H1 (cell line): ENCODE data around the gene TGFA. TPM values are rescaled to one million over a fixed set of nuclear protein-coding genes. Genes with fewer than 3 reads are reported as not detected.

ENCODE experiments used
- CTCF ChIA-PET: fragments of 300-600 bp; sonication (Branson Sonifier 250); formaldehyde crosslinking; loops from one replicate; lab custom pipeline; 2021; ENCODE audit not compliant: partially characterized antibody; lab: Charles Lee
- POLR2A ChIA-PET: fragments of 300-600 bp; sonication (Branson Sonifier 250); formaldehyde crosslinking; loops from one replicate; lab custom pipeline; 2021; ENCODE audit warnings: inconsistent platforms; ENCODE audit not compliant: partially characterized antibody; lab: Charles Lee
- DNase-seq, 2 experiments: peaks; one replicate each; pipeline versions ENCODE4 v3.0.0 to v3.0.0-alpha.2; 2010 to 2022; ENCODE audit warnings: low spot score in 2 of 2, low read depth in 1 of 2, mixed read lengths in 1 of 2
- FAIRE-seq: peaks from 2 replicates; lab custom pipeline; 2011; peaks lifted over from hg19 to GRCh38; lab: Jason Lieb, UNC
- H2AFZ ChIP-seq: 2 replicates; pipeline ENCODE4 v1.8.1; 2012; ENCODE audit warnings: low read length, inconsistent platforms
- H2AK5ac ChIP-seq: 2 replicates; pipeline ENCODE4 v1.6.1; 2013; ENCODE audit warnings: low read depth, low read length
- H2BK120ac ChIP-seq: replicated peaks from 2 replicates; pipeline ENCODE3; 2013; ENCODE audit warnings: low read depth, low read length, inconsistent platforms
- H2BK12ac ChIP-seq: 2 replicates; pipeline ENCODE4 v1.6.1; 2013; ENCODE audit warnings: low read depth, low read length
- H2BK15ac ChIP-seq: 2 replicates; pipeline ENCODE4 v1.6.1; 2013; ENCODE audit warnings: low read length
- H2BK20ac ChIP-seq: 2 replicates; pipeline ENCODE4 v1.6.1; 2013; ENCODE audit warnings: low read length
- H2BK5ac ChIP-seq: 2 replicates; pipeline ENCODE4 v1.6.1; 2013; ENCODE audit warnings: low read depth, low read length
- H3K14ac ChIP-seq: 2 replicates; pipeline ENCODE4 v1.6.1; 2013; ENCODE audit warnings: inconsistent platforms; ENCODE audit not compliant: insufficient read length
- H3K18ac ChIP-seq: 2 replicates; pipeline ENCODE4 v1.6.1; 2013; ENCODE audit warnings: low read length; ENCODE audit errors: extremely low read depth
- H3K23ac ChIP-seq: 2 replicates; pipeline ENCODE4 v1.6.1; 2013; ENCODE audit warnings: inconsistent platforms; ENCODE audit not compliant: insufficient read length
- H3K23me2 ChIP-seq: 2 replicates; pipeline ENCODE4 v1.6.1; 2013; ENCODE audit warnings: low read depth, low read length
- H3K27ac ChIP-seq: 2 replicates; pipeline ENCODE4 v1.6.1; 2011; ENCODE audit warnings: low read depth, low read length, inconsistent platforms
- H3K27me3 ChIP-seq, 4 experiments: replicated peaks in 1 of 4; 1 replicate in 1 of 4; 2 replicates in 3 of 4; pipeline versions ENCODE4 v1.6.1 to v1.8.1; 2011 to 2013; ENCODE audit warnings: low read length in 3 of 4, mild to moderate bottlenecking in 3 of 4, inconsistent platforms in 2 of 4, mixed read lengths in 2 of 4, moderate library complexity in 1 of 4; ENCODE audit not compliant: control insufficient read depth in 3 of 4, insufficient read depth in 3 of 4; ENCODE audit errors: extremely low read depth in 1 of 4
- H3K36me3 ChIP-seq, 4 experiments: 2 replicates each; pipeline versions ENCODE4 v1.6.1 to v1.8.1; 2011 to 2013; ENCODE audit warnings: mild to moderate bottlenecking in 4 of 4, low read length in 3 of 4, moderate library complexity in 2 of 4, control low read depth in 1 of 4, inconsistent platforms in 1 of 4; ENCODE audit not compliant: insufficient read depth in 4 of 4, control insufficient read depth in 2 of 4
- H3K4ac ChIP-seq: replicated peaks from 2 replicates; pipeline ENCODE3; 2013; ENCODE audit warnings: low read length, low read depth, mixed read lengths, inconsistent platforms; ENCODE audit not compliant: insufficient read length
- H3K4me1 ChIP-seq, 4 experiments: replicated peaks in 1 of 4; 1 replicate in 1 of 4; 2 replicates in 3 of 4; pipeline versions ENCODE4 v1.6.1 to v1.8.1; 2011 to 2013; ENCODE audit warnings: low read length in 3 of 4, inconsistent platforms in 2 of 4, mixed read lengths in 1 of 4; ENCODE audit not compliant: insufficient read depth in 4 of 4, control insufficient read depth in 3 of 4
- H3K4me2 ChIP-seq, 2 experiments: 2 replicates each; pipeline versions ENCODE4 v1.6.1 to v1.8.1; 2011 to 2013; ENCODE audit warnings: low read depth in 2 of 2, low read length in 2 of 2, control low read depth in 1 of 2, inconsistent platforms in 1 of 2, mild to moderate bottlenecking in 1 of 2; ENCODE audit not compliant: insufficient read depth in 1 of 2
- H3K4me3 ChIP-seq, 4 experiments: fragments of 200-600, 300-600 bp in 1 of 4; sonication (generic), shearing (Covaris generic), sonication (Bioruptor Twin) in 1 of 4; 2 replicates each; pipeline versions ENCODE4 v1.5.1 to v1.8.1; 2011 to 2016; ENCODE audit warnings: low read length in 4 of 4, low read depth in 3 of 4, control low read depth in 2 of 4, inconsistent platforms in 2 of 4, mild to moderate bottlenecking in 2 of 4, mixed read lengths in 1 of 4, moderate library complexity in 1 of 4; ENCODE audit not compliant: insufficient read depth in 2 of 4; ENCODE audit errors: extremely low read depth in 1 of 4
- H3K56ac ChIP-seq: replicated peaks from 2 replicates; pipeline ENCODE3; 2013; ENCODE audit warnings: low read depth, mild to moderate bottlenecking, mixed read lengths, low read length, inconsistent platforms; ENCODE audit not compliant: insufficient read length
- H3K79me1 ChIP-seq: 2 replicates; pipeline ENCODE4 v1.6.1; 2013; ENCODE audit warnings: low read depth, low read length, control low read depth
- H3K79me2 ChIP-seq, 2 experiments: 2 replicates each; pipeline versions ENCODE4 v1.6.1 to v1.8.1; 2012 to 2013; ENCODE audit warnings: low read length in 2 of 2, mild to moderate bottlenecking in 2 of 2, inconsistent platforms in 1 of 2; ENCODE audit not compliant: insufficient read depth in 2 of 2, control insufficient read depth in 1 of 2
- H3K9ac ChIP-seq, 4 experiments: replicated peaks in 1 of 4; 1 replicate in 1 of 4; 2 replicates in 3 of 4; pipeline versions ENCODE4 v1.6.1 to v1.8.1; 2011 to 2013; ENCODE audit warnings: low read depth in 3 of 4, low read length in 3 of 4, control low read depth in 2 of 4, mild to moderate bottlenecking in 2 of 4, moderate library complexity in 2 of 4, inconsistent platforms in 1 of 4; ENCODE audit errors: extremely low read depth in 1 of 4
- H3K9me3 ChIP-seq, 2 experiments: 2 replicates each; pipeline versions ENCODE4 v1.6.1 to v1.8.1; 2012 to 2013; ENCODE audit warnings: mild to moderate bottlenecking in 2 of 2, moderate library complexity in 2 of 2, control low read depth in 1 of 2, inconsistent platforms in 1 of 2, low read depth in 1 of 2, low read length in 1 of 2, mixed read lengths in 1 of 2; ENCODE audit not compliant: insufficient read depth in 2 of 2
- H4K20me1 ChIP-seq, 2 experiments: replicated peaks in 1 of 2; 2 replicates each; pipeline versions ENCODE3 to v1.8.1; 2011 to 2013; ENCODE audit warnings: inconsistent platforms in 2 of 2, low read length in 2 of 2, mild to moderate bottlenecking in 1 of 2; ENCODE audit not compliant: insufficient read depth in 2 of 2, control insufficient read depth in 1 of 2
- H4K5ac ChIP-seq: 2 replicates; pipeline ENCODE4 v1.6.1; 2013; ENCODE audit warnings: low read length, low read depth, mixed read lengths, inconsistent platforms; ENCODE audit not compliant: insufficient read length
- H4K8ac ChIP-seq: 2 replicates; pipeline ENCODE4 v1.8.0; 2013; ENCODE audit warnings: mild to moderate bottlenecking, moderate library complexity, low read length, inconsistent platforms; ENCODE audit not compliant: insufficient read depth; ENCODE audit errors: extremely low read depth
- H4K91ac ChIP-seq: replicated peaks from 2 replicates; pipeline ENCODE3; 2013; ENCODE audit warnings: low read length, mixed read lengths, inconsistent platforms; ENCODE audit not compliant: insufficient read length
- CBX5 ChIP-seq: fragments of 300-800, 300-1000 bp; sonication (generic); IDR thresholded peaks from 2 replicates; pipeline ENCODE4 v1.7.1; 2016; ENCODE audit warnings: antibody characterized with exemption, low read length, low read depth
- CBX8 ChIP-seq: fragments of 300-800, 300-1000 bp; sonication (generic); IDR thresholded peaks from 2 replicates; pipeline ENCODE4 v1.7.1; 2016; ENCODE audit warnings: low read depth, low read length, borderline replicate concordance
- CREB1 ChIP-seq: IDR thresholded peaks from 2 replicates; pipeline ENCODE4 v1.6.1; 2012; ENCODE audit warnings: inconsistent platforms
- E2F6 ChIP-seq: IDR thresholded peaks from 2 replicates; pipeline ENCODE4 v1.6.1; 2012; ENCODE audit warnings: inconsistent platforms
- HDAC6 ChIP-seq: IDR thresholded peaks from one replicate; pipeline ENCODE4 v1.7.1; 2012; ENCODE audit warnings: low read depth, mild to moderate bottlenecking, inconsistent platforms, low read length, moderate library complexity
- JUND ChIP-seq: IDR thresholded peaks from 2 replicates; pipeline ENCODE4 v1.6.1; 2011; ENCODE audit warnings: mild to moderate bottlenecking, improper control_type of control experiment, low read length
- MAFK ChIP-seq: IDR thresholded peaks from 2 replicates; pipeline ENCODE4 v1.6.1; 2012; ENCODE audit warnings: low read depth, mild to moderate bottlenecking, improper control_type of control experiment, low read length
- NANOG ChIP-seq: IDR thresholded peaks from 2 replicates; pipeline ENCODE4 v1.6.1; 2011; ENCODE audit warnings: low read length, low read depth, mild to moderate bottlenecking, inconsistent platforms; ENCODE audit not compliant: insufficient read depth, poor library complexity, severe bottlenecking
- RBBP5 ChIP-seq: IDR thresholded peaks from 2 replicates; pipeline ENCODE4 v1.7.1; 2012; ENCODE audit warnings: low read depth, mild to moderate bottlenecking, inconsistent platforms, low read length, moderate library complexity, borderline replicate concordance
- SAP30 ChIP-seq: fragments of 300-600 bp; sonication (generic); IDR thresholded peaks from 2 replicates; pipeline ENCODE4 v1.7.1; 2012; ENCODE audit warnings: low read length, moderate library complexity, mild to moderate bottlenecking, inconsistent platforms; ENCODE audit not compliant: insufficient read depth, insufficient replicate concordance
- SIN3A ChIP-seq, 2 experiments: IDR thresholded peaks in 1 of 2; conservative IDR thresholded peaks in 1 of 2; 2 replicates each; pipeline ENCODE4 v1.6.1; 2011 to 2012; ENCODE audit warnings: low read length in 2 of 2, improper control_type of control experiment in 1 of 2, low read depth in 1 of 2, mild to moderate bottlenecking in 1 of 2
- SP2 ChIP-seq: IDR thresholded peaks from 2 replicates; pipeline ENCODE4 v1.6.1; 2012; ENCODE audit warnings: mild to moderate bottlenecking, low read length, inconsistent platforms
- TEAD4 ChIP-seq: IDR thresholded peaks from 2 replicates; pipeline ENCODE4 v1.6.1; 2012; ENCODE audit warnings: low read depth, low read length, inconsistent platforms, mixed read lengths
- WGBS, 2 experiments: shearing (Covaris generic) in 1 of 2; methylation state at CpG; one replicate each; pipeline versions ENCODE4 v1.1.6 to v1.1.7; 2013 to 2015; ENCODE audit warnings: low lambda C conversion rate in 2 of 2, mixed read lengths in 2 of 2, inconsistent platforms in 1 of 2, low coverage in 1 of 2, missing lambda C conversion rate in 1 of 2; ENCODE audit not compliant: insufficient replicate concordance in 2 of 2, insufficient coverage in 1 of 2, insufficient read length in 1 of 2; ENCODE audit errors: extremely low coverage in 1 of 2, missing lambda C conversion rate in 1 of 2; 5-methylcytosine and 5-hydroxymethylcytosine counted together
- polyA plus RNA-seq, 7 experiments: library from polyadenylated mRNA; depleted of rRNA in 3 of 7; stranded (reverse) in 5 of 7; unstranded in 2 of 7; fragments of >200 nt in 5 of 7; fragments of 200-250 nt in 2 of 7; gene quantifications; 1 replicate in 5 of 7; 2 replicates in 1 of 7; 4 replicates in 1 of 7; pipeline versions ENCODE4 v1.2.1 to v1.2.3, GENCODE V29; 2011 to 2013; ENCODE audit warnings: missing spikeins in 2 of 7, mixed read lengths in 2 of 7
- total RNA-seq: library from RNA; stranded (reverse); fragmentation: NEBNext Ultra II Directional; extraction: Animal tissue kit (Norgen Biotek cat#: 25700); gene quantifications from 2 replicates; pipeline ENCODE4 v1.2.1, GENCODE V29; 2021

Gene TGFA
- total and polyA plus RNA-seq, 2 of the 8 experiments (the other 6 are each of a cell fraction or from before 2014, with no cell fraction given): 1.8 to 3.7 TPM

- Histone ChIP-seq H4K5ac (no peak overlapping the region), H2BK5ac (no peak overlapping the region), H3K23me2 (no peaks in the 10 kb centered on the region; the same call in 1 of the 2 replicates), H3K27ac (no peak overlapping the region), H2AFZ (no peak overlapping the region), H3K18ac (no peak overlapping the region), H2AK5ac (no peak overlapping the region), H3K14ac (no peak overlapping the region), H3K9me3 (no peaks in the 10 kb centered on the region), H3K23ac (no peak overlapping the region), H2BK15ac (no peak overlapping the region), H3K4ac (no peak overlapping the region), H3K36me3 (no peaks in the 10 kb centered on the region), H2BK20ac (no peak overlapping the region), H4K8ac (no peak overlapping the region), H3K9ac (no peak overlapping the region), H2BK12ac (no peak overlapping the region), H3K4me3 (no peak overlapping the region), H4K20me1 (no peaks in the 10 kb centered on the region), H3K79me1 (no peaks in the 10 kb centered on the region), H3K56ac (no peak overlapping the region), H2BK120ac (no peak overlapping the region), H3K27me3 (peaks cover 0 to 3% (median 0%) of the 10 kb centered on the region in 4 experiments; a peak in 1 of 7 replicates), H3K4me1 (peaks cover 0 to 4% (median 0%) of the 10 kb centered on the region in 4 experiments; a peak in 3 of 7 replicates), H3K79me2 (no peaks in the 10 kb centered on the region), H4K91ac (no peak overlapping the region), H3K4me2 (no peak overlapping the region)
- CTCF ChIA-PET: interaction anchor here (0.6 to 4.0 kb wide), 11 partner anchors 13 to 170 kb away, joined by 3 to 15 read pairs (median 4); no protein-coding TSS in a partner anchor
- WGBS, 2 experiments: 91% methylated on average over 1 of the region's 1 CpG; no CpG with 5 or more reads in 1 of the 2 experiments
- DNase-seq: no peak
- no peak for FAIRE-seq
- POLR2A ChIA-PET: no interaction called here
- TF ChIP-seq RBBP5: no peak
- no peak for TF ChIP-seq HDAC6
- no peak for TF ChIP-seq SAP30
- no peak for TF ChIP-seq NANOG
- TF ChIP-seq CREB1: no peak
- no peak for TF ChIP-seq TEAD4
- no peak for TF ChIP-seq CBX8
- TF ChIP-seq SIN3A (conservative IDR thresholded peaks at IDR 0.05 in 1 of 2, IDR thresholded peaks at IDR 0.05 in 1 of 2; ENCODE audit: low read depth in 1 of 2, low read length in 2 of 2): no peak
- TF ChIP-seq MAFK: no peak
- no peak for TF ChIP-seq CBX5
- no peak for TF ChIP-seq E2F6
- no peak for TF ChIP-seq SP2
- TF ChIP-seq JUND: no peak
Observed at GRCh38 chr2:70474256-70474848, 79.3 kb downstream of the TGFA start.
